D721Med (cell line): ENCODE data around the gene ATP6V0D1.

Source experiments
- DNase-seq: peaks from one replicate; pipeline ENCODE4 v3.0.0; 2011; ENCODE audit warnings: low spot score; ENCODE audit not compliant: insufficient read length
- FAIRE-seq: peaks from 2 replicates; lab custom pipeline; 2011; peaks lifted over from hg19 to GRCh38; lab: Jason Lieb, UNC
- CTCF ChIP-seq: IDR thresholded peaks from 2 replicates; pipeline ENCODE4 v1.5.1; 2012; ENCODE audit warnings: mild to moderate bottlenecking, control low read depth; ENCODE audit not compliant: insufficient read depth; ENCODE audit errors: missing control alignments

Gene ATP6V0D1

GRCh38 chr16:67403976-67404555 is 76.9 kb downstream of the ATP6V0D1 start:
- TF ChIP-seq CTCF = no peak
- FAIRE-seq (no peak), DNase-seq (no peak)

DNA sequence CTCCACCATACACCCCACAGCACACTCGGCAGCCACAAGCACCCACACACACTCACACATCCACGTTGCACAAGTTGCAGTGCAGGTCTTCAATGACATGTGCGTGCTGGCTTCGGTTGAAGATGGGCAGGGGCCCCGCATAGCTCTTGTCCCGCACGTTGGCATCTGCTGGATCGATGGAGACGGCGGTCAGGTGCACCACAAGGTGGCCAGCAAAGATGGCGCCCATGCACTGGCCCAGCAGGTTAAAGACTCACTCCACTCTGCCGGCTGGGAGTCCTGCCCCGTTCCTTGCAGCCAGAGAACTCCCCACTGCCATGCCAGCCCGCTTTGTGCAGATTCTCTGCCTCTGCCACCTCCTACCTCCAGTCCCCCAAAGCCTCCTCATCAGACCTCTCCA is 80.1 kb downstream of the ATP6V0D1 start:
- FAIRE-seq (no peak), DNase-seq (no peak)
- TF ChIP-seq CTCF = no peak

GRCh38 chr16:67399749-67400704 is 80.9 kb downstream of the ATP6V0D1 start:
- DNase-seq (no peak), FAIRE-seq (no peak)
- no peak for TF ChIP-seq CTCF

- FAIRE-seq (no peak), DNase-seq (no peak)
- TF ChIP-seq CTCF = peak; percentile 63
Observed at GRCh38 chr16:67399218-67399733, 81.7 kb downstream of the ATP6V0D1 start.

GRCh38 chr16:67398546-67399217 is 82.3 kb downstream of the ATP6V0D1 start:
- DNase-seq (no peak), FAIRE-seq (no peak)
- no peak for TF ChIP-seq CTCF

DNA sequence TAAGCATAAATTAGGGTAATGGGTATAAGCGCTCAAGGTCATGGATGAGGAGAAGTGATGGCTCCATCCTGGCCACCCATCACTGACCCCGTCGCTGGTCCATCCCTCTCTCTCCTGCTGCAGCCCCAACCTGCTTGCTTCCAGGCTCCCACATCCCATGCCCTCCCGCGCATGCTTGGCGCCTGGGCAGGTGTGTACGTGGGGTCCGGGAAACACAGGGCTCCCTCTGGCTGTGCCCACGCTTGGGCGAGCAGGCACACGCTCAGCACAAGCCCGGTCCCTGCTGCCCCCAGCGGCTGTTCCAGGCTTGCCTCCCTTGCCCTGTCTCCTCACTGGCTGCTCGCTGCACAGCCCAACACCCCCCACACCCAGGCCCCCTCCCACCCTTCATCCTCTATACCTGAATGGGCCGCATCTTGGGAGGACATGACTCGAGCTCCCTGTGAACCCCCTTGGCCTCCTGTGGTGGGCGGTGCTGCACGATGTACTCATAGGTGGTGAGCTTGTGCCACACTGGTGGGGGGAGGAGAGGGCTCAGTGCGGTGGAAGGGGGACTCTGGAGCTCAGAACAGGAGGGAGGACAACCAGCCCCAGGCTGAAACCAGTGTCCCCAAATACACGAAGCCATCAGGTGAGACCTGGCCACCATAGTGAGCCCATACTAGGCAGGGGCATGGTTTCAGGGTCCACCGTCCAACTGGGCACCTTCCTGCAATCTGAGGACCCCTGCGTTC is 83.0 kb downstream of the ATP6V0D1 start:
- no peak for DNase-seq
- TF ChIP-seq CTCF = no peak
- no peak for FAIRE-seq
